HG02981 (cell line): ENCODE data around the gene PPP4R4.
"Not testable (repeated sequence)": the region's sequence is repeated elsewhere in the genome, so short reads cannot be mapped to it uniquely, and the experiment has no call there.

Experiments used
- ATAC-seq: cut with Tn5 transposase; IDR thresholded peaks from one replicate; pipeline ENCODE4 v1.9.1; 2021; ENCODE audit warnings: mild to moderate bottlenecking, moderate library complexity; ENCODE audit not compliant: unreplicated experiment

The PPP4R4 gene

GRCh38 chr14:94177806-94178205 lies 3.7 kb downstream of the PPP4R4 start:
- ATAC-seq: no peak

GRCh38 chr14:94179244-94179643 lies 5.1 kb downstream of the PPP4R4 start:
- no peak for ATAC-seq

DNA sequence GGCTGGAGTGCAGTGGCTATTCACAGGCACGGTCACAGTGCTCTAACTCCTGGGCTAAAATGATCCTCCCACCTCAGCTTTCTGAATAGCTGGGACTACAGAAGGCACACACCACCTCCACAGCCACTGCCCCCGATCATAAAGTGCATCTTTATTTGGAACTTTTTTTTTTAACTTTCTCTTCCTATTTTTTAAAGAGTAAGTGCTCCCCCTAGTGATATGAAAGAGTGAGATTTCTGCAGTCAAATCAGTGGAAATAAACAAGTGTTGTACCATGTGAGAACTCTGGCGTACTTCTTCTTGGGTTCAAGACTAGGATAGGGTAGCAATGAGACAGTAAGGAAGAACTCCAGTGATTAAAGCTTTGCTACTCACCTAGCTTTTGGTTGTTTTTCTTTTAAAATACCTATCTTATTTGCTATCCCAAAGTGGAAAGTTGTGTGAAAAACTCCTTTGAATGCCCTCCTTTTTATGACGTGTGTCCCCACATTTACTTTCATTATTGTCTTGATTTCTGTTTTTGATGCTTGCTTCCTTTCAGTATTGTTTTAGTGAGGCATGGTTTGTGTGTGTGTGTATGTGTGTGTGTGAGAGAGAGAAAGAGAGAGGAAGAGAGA lies 6.6 kb downstream of the PPP4R4 start:
- ATAC-seq: peak; percentile 52

DNA sequence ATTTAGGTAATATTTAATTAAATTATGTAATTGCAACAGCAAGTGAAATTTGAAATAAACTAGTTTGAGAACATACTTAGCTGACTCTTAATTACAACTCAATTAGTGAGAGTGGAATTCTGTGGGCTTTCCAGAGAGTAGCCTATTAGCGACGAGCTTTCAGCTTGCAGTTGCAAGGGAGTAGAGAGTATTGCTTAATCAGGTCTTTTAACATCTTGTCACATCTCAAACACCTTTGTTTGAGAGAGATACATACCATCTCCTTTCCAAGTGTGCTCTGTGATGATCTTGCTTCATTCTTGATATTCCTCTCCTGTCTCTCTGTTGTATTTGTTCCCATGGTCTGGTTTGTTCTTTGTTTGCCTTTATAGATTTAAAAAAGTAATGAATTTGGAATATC lies 7.7 kb downstream of the PPP4R4 start:
- no peak for ATAC-seq

GRCh38 chr14:94192536-94192935 lies 18.4 kb downstream of the PPP4R4 start:
- ATAC-seq: no peak

- no peak for ATAC-seq
These were observed 19.7 kb downstream of the PPP4R4 start for GRCh38 chr14:94193776-94194175.

- ATAC-seq: no peak
These were observed 21.9 kb downstream of the PPP4R4 start for GRCh38 chr14:94196057-94196456.

DNA sequence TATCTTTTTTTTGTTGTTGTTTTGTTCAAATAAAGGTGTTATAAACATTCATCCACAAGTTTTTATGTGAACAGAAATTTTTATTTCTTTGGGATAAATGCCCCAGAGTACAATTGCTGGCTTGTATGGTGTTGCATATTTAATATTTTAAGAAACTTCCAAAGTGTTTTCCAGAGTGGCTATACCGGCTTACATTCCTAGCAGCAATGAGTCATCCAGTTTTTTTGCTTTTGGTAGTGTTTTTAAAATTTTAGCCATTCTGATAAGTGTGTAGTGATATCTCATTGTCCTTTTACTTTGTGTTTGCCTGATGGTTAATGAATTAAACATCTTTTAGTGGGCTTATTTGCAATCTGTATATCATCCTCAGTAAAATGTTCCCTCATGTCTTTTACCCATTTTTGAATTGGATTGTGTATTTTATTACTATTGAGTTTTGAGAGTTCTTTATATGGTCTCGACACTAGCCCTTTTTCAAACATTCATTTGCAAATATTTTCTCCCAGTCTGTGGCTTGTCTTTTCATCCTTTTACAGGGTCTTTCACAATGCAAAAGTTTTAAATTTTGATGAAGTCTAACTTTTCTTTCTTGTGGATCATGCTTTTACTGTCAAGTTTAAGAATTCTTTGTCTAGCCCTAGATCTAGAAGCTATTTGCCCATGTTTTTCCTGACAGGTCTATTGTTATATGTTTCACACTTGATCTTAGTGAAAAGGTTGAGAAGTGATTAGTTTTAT lies 29.5 kb downstream of the PPP4R4 start:
- ATAC-seq: no peak

- ATAC-seq: no peak
These were observed 38.9 kb downstream of the PPP4R4 start for GRCh38 chr14:94213021-94213420.

DNA sequence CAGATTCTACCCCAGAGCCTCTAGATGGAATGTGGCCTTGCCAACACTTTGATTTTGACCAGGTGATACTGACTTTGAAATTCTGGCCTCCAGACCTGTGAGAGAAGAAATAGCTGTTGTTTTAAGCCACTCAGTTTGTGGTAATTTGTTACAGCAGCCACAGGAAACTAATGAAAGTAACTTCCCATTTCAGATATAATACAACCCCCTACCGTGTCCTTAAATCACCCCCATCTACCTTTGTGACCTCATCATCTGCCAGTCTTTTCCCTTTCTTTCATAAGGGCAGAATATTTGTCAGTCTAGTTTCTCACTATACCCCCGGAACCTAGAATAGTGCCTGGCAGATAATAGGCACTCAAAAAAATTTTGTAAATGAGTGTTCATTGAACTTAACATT lies 39.6 kb downstream of the PPP4R4 start:
- ATAC-seq: no peak

- no peak for ATAC-seq
These were observed 43.0 kb downstream of the PPP4R4 start for GRCh38 chr14:94217116-94217515.

DNA sequence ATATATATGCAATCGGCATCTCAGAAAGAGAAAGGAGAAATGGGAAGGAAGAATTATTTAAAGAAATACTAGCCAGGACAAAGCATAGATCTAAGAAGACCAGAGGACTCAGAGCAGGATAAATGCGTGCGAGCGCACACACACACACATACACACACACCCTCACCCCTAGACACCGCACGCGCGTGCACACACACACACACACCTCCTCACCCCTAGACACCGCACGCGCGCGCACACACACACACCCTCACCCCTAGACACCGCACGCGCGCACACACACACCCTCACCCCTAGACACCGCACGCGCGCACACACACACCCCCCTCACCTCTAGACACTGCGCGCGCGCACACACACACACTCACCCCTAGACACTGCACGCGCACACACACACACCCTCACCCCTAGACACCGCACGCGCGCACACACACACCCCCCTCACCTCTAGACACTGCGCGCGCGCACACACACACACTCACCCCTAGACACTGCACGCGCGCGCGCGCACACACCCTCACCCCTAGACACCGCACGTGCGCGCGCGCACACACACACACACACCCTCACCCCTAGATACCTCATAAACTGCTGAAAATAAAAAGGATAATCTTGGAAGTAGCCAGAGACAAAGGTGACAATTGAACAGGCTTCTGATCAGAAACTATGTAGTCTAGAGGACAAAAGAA lies 44.2 kb downstream of the PPP4R4 start:
- ATAC-seq: not testable (repeated sequence)

DNA sequence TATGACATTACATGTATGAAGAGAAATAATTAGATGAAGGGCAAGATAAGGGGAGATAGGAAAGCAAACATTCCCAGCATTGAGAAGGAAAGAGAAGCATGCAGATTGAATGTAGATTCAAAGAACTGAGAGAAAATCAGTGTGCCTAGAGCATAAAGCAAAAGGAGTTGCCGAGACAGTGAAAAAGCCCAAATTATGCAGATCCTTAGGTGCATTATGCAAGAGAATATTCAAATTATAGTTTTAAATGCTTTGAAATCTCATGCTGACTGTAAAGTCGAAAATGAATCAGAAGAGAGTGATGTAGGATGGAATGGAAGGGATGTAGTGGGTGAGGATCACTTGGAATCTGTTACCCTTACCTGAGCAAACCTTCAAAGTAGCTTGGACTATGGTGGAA lies 49.9 kb downstream of the PPP4R4 start:
- ATAC-seq: no peak

- no peak for ATAC-seq
These were observed 51.6 kb downstream of the PPP4R4 start for GRCh38 chr14:94225460-94226378.

DNA sequence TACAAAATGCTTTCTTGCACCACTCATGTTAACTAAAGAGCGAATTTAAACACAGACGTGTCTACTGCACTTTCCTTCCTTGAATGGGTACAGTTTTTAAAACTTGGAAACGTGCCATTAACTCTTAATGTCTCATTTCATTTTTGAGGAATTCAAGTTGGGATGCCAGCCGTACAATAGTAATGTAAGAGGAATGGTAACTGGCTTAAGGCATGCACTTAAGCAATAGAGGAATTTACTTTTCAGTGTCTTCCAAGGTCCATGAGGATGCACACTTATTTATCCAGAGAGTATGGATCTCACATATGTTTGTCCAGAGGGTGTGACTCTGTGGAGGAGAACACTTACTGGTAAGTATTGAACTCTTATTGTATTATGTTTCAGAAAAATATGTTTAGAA lies 52.9 kb downstream of the PPP4R4 start:
- no peak for ATAC-seq

DNA sequence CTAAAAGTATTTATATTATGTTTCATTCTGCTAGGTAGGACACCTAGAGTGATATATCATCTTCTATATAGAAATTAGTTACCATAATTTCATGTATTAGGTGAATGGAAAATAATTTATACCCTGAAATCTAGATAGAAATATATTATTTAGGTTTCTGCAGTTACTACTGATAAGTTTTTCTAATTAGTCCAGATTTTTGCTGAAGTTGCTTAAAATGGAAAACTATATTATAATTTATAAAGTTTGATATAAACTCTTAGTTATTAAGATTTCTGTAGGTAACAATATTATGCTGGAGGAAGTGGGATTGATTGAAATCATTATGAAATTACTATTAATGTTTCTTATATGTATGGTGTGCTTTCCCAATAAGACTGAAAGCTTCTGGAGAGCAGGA lies 62.9 kb downstream of the PPP4R4 start:
- ATAC-seq: no peak

- no peak for ATAC-seq
These were observed 63.9 kb downstream of the PPP4R4 start for GRCh38 chr14:94237983-94238382.

- no peak for ATAC-seq
These were observed 65.3 kb downstream of the PPP4R4 start for GRCh38 chr14:94239406-94239805.

- no peak for ATAC-seq
These were observed 70.1 kb downstream of the PPP4R4 start for GRCh38 chr14:94244182-94244581.

- ATAC-seq: not testable (repeated sequence)
These were observed 90.1 kb downstream of the PPP4R4 start for GRCh38 chr14:94264195-94264594.

- ATAC-seq: no peak
These were observed 93.2 kb downstream of the PPP4R4 start for GRCh38 chr14:94267352-94267751.
